Stomach (tissue), 9 donors: ENCODE data around the gene IFITM10. TPM values are rescaled to one million over a fixed set of nuclear protein-coding genes. Genes with fewer than 3 reads are reported as not detected.

Source experiments
- DNase-seq, 2 donors: peaks; one replicate each; pipeline versions ENCODE4 v3.0.0 to v3.0.0-alpha.2; 2013 to 2019
- H3K27ac ChIP-seq, 5 donors: fragments of 200-600 bp in 4 of 5; sonication (generic) in 4 of 5; one replicate each; pipeline ENCODE4 v1.5.1; 2013 to 2019; ENCODE audit warnings: mild to moderate bottlenecking in 1 of 5, moderate library complexity in 1 of 5
- H3K27me3 ChIP-seq, 3 donors: fragments of 200-600 bp; sonication (generic); one replicate each; pipeline ENCODE4 v1.5.1; 2017 to 2019; ENCODE audit warnings: mixed run types in 1 of 3
- H3K36me3 ChIP-seq, 4 donors: fragments of 200-600 bp; sonication (generic); 1 replicate in 3 of 4; 2 replicates in 1 of 4; pipeline ENCODE4 v1.5.1; 2016 to 2019
- H3K4me1 ChIP-seq, 4 donors: fragments of 200-600 bp; sonication (generic); one replicate each; pipeline ENCODE4 v1.5.1; 2016 to 2019
- H3K4me3 ChIP-seq, 4 donors: fragments of 200-600 bp; sonication (generic) in 3 of 4; one replicate each; pipeline ENCODE4 v1.5.1; 2016 to 2019; ENCODE audit warnings: mild to moderate bottlenecking in 1 of 4
- H3K9me3 ChIP-seq, 4 donors: fragments of 200-600 bp; sonication (generic); one replicate each; pipeline ENCODE4 v1.5.1; 2016 to 2019
- EP300 ChIP-seq: sonication (generic); formaldehyde crosslinking; IDR thresholded peaks from one replicate; pipeline ENCODE4 v1.6.1; 2017; ENCODE audit warnings: antibody characterized with exemption
- POLR2A ChIP-seq, 4 donors: fragments of 450-650 bp; IDR thresholded peaks; one replicate each; pipeline ENCODE4 v1.6.1; 2016; ENCODE audit warnings: antibody characterized with exemption in 4 of 4, control low read depth in 2 of 4, mild to moderate bottlenecking in 1 of 4, moderate library complexity in 1 of 4
- POLR2AphosphoS5 ChIP-seq, 3 donors: sonication (generic); formaldehyde crosslinking; IDR thresholded peaks; one replicate each; pipeline ENCODE4 v1.6.1; 2016; ENCODE audit warnings: antibody characterized with exemption in 3 of 3
- WGBS, 5 donors: extraction: QIAGEN DNeasy Blood & Tissue Kit in 3 of 5; methylation state at CpG; one replicate each; pipeline versions ENCODE4 v1.1.5 to v1.1.7; 2013 to 2018; 5-methylcytosine and 5-hydroxymethylcytosine counted together
- intact Hi-C: fragments of 100-400 bp; cut with DNase I; formaldehyde crosslinking; loops from one replicate; pipeline ENCODE4 v1.15.1; 2023; ENCODE audit warnings: low total_unique reads
- polyA plus RNA-seq, 3 donors: library from polyadenylated mRNA; stranded (reverse); fragments of 200-250 nt; gene quantifications; one replicate each; pipeline ENCODE4 v1.2.3, GENCODE V29; 2013
- total RNA-seq, 5 donors: library from RNA; depleted of rRNA; stranded (reverse); fragments of >200 nt; gene quantifications; one replicate each; pipeline versions ENCODE4 v1.1.0 to v1.2.3, GENCODE V29; 2014 to 2016
- TF ChIP-seq, protein P1 (sequence below), 7 experiments: fragments of 450-650 bp in 4 of 7; fragments of 200-600 bp in 3 of 7; sonication (generic) in 3 of 7; IDR thresholded peaks; one replicate each; pipeline ENCODE4 v1.5.1; 2016 to 2019; ENCODE audit warnings: antibody characterized with exemption in 7 of 7, control low read depth in 2 of 7, mild to moderate bottlenecking in 1 of 7
- donor health status: healthy with polysubstance abuse.
- donor health status: Bipolar disorder and iron deficiency.
- donor health status: healthy.

The IFITM10 gene
- total and polyA plus RNA-seq, 8 donors, result 0.19 to 1.1 (median 0.84) TPM; not detected in 4

DNA sequence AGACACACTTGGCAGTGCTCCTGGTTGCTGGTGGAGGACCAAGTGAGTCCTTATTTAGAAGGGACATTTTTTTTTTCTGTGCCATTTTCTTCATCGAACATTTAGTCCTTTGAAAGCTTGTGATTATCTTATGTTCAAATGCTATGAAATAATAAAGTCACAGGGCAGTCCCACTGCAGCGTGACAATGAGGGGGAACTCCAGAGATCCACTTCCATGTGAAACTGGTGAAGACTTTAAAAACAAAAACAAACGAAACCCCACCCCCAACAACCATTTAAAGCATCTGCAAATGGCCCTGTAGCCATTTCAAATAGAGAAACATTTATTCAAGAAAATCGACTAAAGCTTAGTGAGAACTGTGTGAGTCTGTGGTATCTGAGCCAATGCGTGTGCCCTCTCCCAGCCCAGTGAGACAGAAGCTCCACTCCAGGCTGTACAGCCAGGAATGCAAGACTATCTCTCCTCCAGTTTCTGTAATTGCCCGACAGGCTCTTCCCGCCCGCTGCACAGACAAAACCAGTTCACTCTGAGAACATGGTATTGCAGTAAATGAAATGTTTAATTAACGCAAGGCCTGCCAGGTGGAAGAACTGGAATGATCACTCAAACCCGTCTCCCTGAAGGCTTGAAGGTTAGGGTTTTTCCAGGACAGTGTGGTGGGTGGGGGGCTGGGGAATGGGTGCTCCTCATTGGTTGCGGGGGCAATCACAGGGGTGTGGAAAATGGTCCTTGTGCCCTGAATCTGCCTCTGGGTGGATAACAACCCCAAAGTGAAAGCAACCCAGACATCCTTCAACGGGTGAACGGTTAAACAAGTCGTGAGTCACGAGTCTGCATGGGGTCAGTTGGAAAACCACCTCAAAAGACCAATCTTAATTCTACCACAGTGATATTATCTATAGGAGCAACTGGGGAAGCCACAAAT is 45.0 kb downstream of the IFITM10 start:
- 52 to 67% (median 61%) methylated on average over 15 of the region's 15 CpGs for WGBS, 5 donors
- intact Hi-C loops, result no loop called here
- no peak overlapping the region for H3K4me3 ChIP-seq
- no peaks in the 10 kb centered on the region for H3K4me1 ChIP-seq
- peaks cover 0 to 20% (median 8%) of the 10 kb centered on the region in 3 donors for H3K27me3 ChIP-seq
- TF ChIP-seq POLR2A (IDR thresholded peaks at IDR 0.05) (no peak), POLR2AphosphoS5 (IDR thresholded peaks at IDR 0.05) (no peak), EP300 (no peak)
- TF ChIP-seq, protein P1, sequence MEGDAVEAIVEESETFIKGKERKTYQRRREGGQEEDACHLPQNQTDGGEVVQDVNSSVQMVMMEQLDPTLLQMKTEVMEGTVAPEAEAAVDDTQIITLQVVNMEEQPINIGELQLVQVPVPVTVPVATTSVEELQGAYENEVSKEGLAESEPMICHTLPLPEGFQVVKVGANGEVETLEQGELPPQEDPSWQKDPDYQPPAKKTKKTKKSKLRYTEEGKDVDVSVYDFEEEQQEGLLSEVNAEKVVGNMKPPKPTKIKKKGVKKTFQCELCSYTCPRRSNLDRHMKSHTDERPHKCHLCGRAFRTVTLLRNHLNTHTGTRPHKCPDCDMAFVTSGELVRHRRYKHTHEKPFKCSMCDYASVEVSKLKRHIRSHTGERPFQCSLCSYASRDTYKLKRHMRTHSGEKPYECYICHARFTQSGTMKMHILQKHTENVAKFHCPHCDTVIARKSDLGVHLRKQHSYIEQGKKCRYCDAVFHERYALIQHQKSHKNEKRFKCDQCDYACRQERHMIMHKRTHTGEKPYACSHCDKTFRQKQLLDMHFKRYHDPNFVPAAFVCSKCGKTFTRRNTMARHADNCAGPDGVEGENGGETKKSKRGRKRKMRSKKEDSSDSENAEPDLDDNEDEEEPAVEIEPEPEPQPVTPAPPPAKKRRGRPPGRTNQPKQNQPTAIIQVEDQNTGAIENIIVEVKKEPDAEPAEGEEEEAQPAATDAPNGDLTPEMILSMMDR (IDR thresholded peaks at IDR 0.05), result no peak
- DNase-seq, result no peak
- H3K36me3 ChIP-seq, result no peaks in the 10 kb centered on the region
- no peak overlapping the region for H3K27ac ChIP-seq
- H3K9me3 ChIP-seq, result no peaks in the 10 kb centered on the region

DNA sequence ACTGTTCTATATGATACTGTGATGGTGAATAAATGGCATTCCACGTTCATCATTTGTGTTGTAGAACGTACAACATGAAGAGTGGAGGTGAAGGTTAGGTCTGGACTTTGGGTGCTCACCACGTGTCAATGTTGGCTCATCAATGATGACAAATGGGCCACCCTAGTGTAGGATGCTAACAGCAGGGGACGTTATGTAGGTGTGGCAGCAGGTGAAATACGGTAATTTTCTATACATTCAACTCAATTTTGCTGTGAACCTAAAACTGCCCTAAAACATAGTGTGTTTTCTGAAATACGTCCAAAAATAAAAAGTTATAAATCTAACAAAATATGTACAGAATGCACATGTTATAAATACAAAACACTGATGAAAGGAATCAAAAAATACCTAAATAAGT is 47.2 kb downstream of the IFITM10 start:
- 79 to 92% (median 87%) methylated on average over 6 of the region's 6 CpGs for WGBS, 5 donors
- H3K4me1 ChIP-seq, result no peaks in the 10 kb centered on the region
- no peak for TF ChIP-seq POLR2AphosphoS5 (IDR thresholded peaks at IDR 0.05)
- no peak for TF ChIP-seq EP300
- TF ChIP-seq, protein P1 (IDR thresholded peaks at IDR 0.05), result no peak
- no peak for TF ChIP-seq POLR2A (IDR thresholded peaks at IDR 0.05)
- intact Hi-C loops, result no loop called here
- H3K27me3 ChIP-seq, result peaks cover 0 to 28% (median 8%) of the 10 kb centered on the region in 3 donors
- no peak overlapping the region for H3K4me3 ChIP-seq
- no peak for DNase-seq
- no peak overlapping the region for H3K27ac ChIP-seq
- H3K9me3 ChIP-seq, result no peaks in the 10 kb centered on the region
- H3K36me3 ChIP-seq, result no peaks in the 10 kb centered on the region

DNA sequence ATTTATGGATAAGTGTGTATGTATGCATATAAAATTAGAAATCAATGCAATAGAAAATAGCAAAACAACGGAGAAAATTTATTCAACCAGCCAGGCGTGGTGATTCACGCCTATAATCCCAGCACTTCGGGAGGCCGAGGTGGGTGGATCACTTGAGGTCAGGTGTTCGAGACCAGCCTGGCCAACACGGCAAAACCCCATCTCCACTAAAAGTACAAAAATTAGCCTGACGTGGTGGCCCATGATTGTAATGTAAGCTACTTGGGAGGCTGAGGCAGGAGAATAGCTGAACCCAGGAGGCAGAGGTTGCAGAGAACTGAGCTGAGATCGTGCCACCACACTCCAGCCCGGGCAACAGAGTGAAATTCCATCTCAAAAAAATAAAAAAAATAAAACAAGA is 47.9 kb downstream of the IFITM10 start:
- Histone ChIP-seq H3K36me3 (no peaks in the 10 kb centered on the region), H3K4me3 (no peak overlapping the region), H3K9me3 (no peaks in the 10 kb centered on the region), H3K27me3 (peaks cover 0 to 28% (median 8%) of the 10 kb centered on the region in 3 donors), H3K4me1 (no peaks in the 10 kb centered on the region), H3K27ac (no peak overlapping the region)
- TF ChIP-seq POLR2AphosphoS5 (IDR thresholded peaks at IDR 0.05), result no peak
- TF ChIP-seq POLR2A (IDR thresholded peaks at IDR 0.05), result no peak
- TF ChIP-seq, protein P1 (IDR thresholded peaks at IDR 0.05), result no peak
- no peak for TF ChIP-seq EP300
- intact Hi-C loops, result no loop called here
- no peak for DNase-seq
- WGBS, 5 donors, result 84 to 95% (median 94%) methylated on average over 10 of the region's 10 CpGs

DNA sequence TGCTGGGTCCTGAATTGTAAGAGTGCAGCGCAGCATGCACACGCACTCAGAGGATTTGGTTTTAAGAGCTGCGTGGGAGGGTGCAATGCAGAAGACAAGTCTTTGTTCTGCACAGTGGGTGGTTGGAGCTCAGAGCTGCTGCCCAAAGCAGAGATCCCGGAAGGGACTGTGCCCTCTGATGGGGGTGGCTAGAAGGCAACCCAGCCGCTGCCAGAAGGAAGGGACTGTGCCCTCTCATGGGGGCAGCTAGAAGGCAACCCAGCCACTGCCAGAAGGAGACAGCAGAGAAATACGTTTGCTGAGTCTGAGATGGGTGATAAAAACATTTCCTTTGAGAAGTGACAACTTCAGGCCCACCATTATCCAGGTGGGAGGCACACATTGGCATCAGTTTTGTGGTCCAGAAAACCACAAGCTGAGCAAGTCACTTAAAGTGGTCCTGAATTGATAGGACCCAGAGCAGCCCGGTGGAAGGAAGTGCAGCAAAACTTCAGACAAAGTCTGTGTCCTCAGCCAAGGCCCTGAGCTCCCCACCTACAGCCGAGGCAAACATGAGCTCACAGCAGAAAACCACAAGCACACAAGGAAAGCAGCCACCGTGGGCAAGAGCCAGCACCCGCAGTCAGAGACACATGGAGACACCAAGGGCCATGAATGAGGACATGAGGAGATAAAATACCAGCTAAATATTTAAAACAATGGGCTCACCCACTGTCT is 49.1 kb downstream of the IFITM10 start:
- 64 to 74% (median 66%) methylated on average over 8 to 10 of the region's 10 CpGs for WGBS, 5 donors
- peaks cover 0 to 20% (median 1%) of the 10 kb centered on the region in 3 donors for H3K27me3 ChIP-seq
- H3K36me3 ChIP-seq, result no peaks in the 10 kb centered on the region
- intact Hi-C loops, result no loop called here
- DNase-seq, result no peak
- TF ChIP-seq, protein P1 (IDR thresholded peaks at IDR 0.05), result no peak
- no peak for TF ChIP-seq EP300
- no peak for TF ChIP-seq POLR2A (IDR thresholded peaks at IDR 0.05)
- TF ChIP-seq POLR2AphosphoS5 (IDR thresholded peaks at IDR 0.05), result no peak
- H3K4me3 ChIP-seq, result no peak overlapping the region
- H3K9me3 ChIP-seq, result no peaks in the 10 kb centered on the region
- H3K27ac ChIP-seq, result no peak overlapping the region
- no peaks in the 10 kb centered on the region for H3K4me1 ChIP-seq
